HCT116 (cell line): ENCODE results near the gene DLX3. TPM values are rescaled to one million over a fixed set of nuclear protein-coding genes. Genes with fewer than 3 reads are reported as not detected.

Experiments
- ATAC-seq: fragments of 200-7000 bp; cut with Tn5 transposase; 2 replicates; pipeline ENCODE4 v1.9.1; 2020; ENCODE audit warnings: mild to moderate bottlenecking, moderate library complexity
- BruUV-seq: library from RNA; stranded (reverse); fragments of 400-500 nt; replicated peaks from 2 replicates; lab custom pipeline; 2021; lab: Mats Ljungman, UMichigan
- CTCF ChIA-PET: fragments of 300-600 bp; sonication (Branson Sonifier 250); formaldehyde crosslinking; loops from one replicate; lab custom pipeline; 2021; ENCODE audit warnings: antibody characterized with exemption; lab: Charles Lee
- POLR2A ChIA-PET: fragments of 300-600, 350-600 bp; sonication (Branson Sonifier 250); formaldehyde crosslinking; loops from one replicate; lab custom pipeline; 2021; ENCODE audit warnings: antibody characterized with exemption; lab: Charles Lee
- RAD21 ChIA-PET, 2 experiments: fragments of 300-600 bp; sonication (Branson Sonifier 250); formaldehyde crosslinking; loops; one replicate each; lab custom pipeline; 2023; ENCODE audit warnings: low total read pairs in 2 of 2; ENCODE audit not compliant: uncharacterized antibody in 2 of 2, unreplicated experiment in 2 of 2, low non-redundant PET in 1 of 2; lab: Charles Lee
- DNase-seq: peaks from one replicate; pipeline ENCODE4 v3.0.0-alpha.2; 2010; ENCODE audit warnings: low read depth, low spot score
- H2AFZ ChIP-seq: fragments of 200-600 bp; shearing (Covaris generic), sonication (generic); 2 replicates; pipeline ENCODE4 v1.6.1; 2017; ENCODE audit warnings: low read depth, mixed run types, mixed read lengths, antibody characterized with exemption, low read length; ENCODE audit not compliant: poor library complexity, severe bottlenecking
- H3K27ac ChIP-seq: 2 replicates; pipeline ENCODE4 v1.5.1; 2012; ENCODE audit warnings: low read depth, low read length
- H3K27me3 ChIP-seq: fragments of 200-600 bp; sonication (generic); 2 replicates; pipeline ENCODE4 v1.6.1; 2016; ENCODE audit warnings: mixed run types, low read length, mixed read lengths; ENCODE audit not compliant: insufficient read depth
- H3K36me3 ChIP-seq, 2 experiments: fragments of 200-500 bp in 1 of 2; fragments of 200-600 bp in 1 of 2; sonication (Bioruptor generic) in 1 of 2; sonication (generic) in 1 of 2; 2 replicates each; pipeline versions ENCODE4 v1.5.1 to v1.6.1; 2014 to 2016; ENCODE audit warnings: low read length in 2 of 2, inconsistent platforms in 1 of 2, mixed read lengths in 1 of 2, mixed run types in 1 of 2; ENCODE audit not compliant: insufficient read depth in 2 of 2, control insufficient read depth in 1 of 2
- H3K4me1 ChIP-seq, 2 experiments: fragments of 200-600 bp in 1 of 2; sonication (generic) in 1 of 2; 2 replicates each; pipeline versions ENCODE4 v1.5.1 to v1.6.1; 2012 to 2017; ENCODE audit warnings: low read length in 2 of 2, inconsistent platforms in 1 of 2, mild to moderate bottlenecking in 1 of 2, mixed read lengths in 1 of 2, mixed run types in 1 of 2, moderate library complexity in 1 of 2; ENCODE audit not compliant: insufficient read depth in 2 of 2, control insufficient read depth in 1 of 2
- H3K4me2 ChIP-seq: fragments of 200-600 bp; sonication (generic); 2 replicates; pipeline ENCODE4 v1.6.1; 2017; ENCODE audit warnings: mixed run types, low read length, mixed read lengths
- H3K4me3 ChIP-seq, 2 experiments: fragments of 200-600 bp in 1 of 2; sonication (generic) in 1 of 2; replicated peaks in 1 of 2; 2 replicates each; pipeline ENCODE4 v1.5.1; 2011 to 2016; ENCODE audit warnings: low read length in 2 of 2, control low read depth in 1 of 2, low read depth in 1 of 2, mild to moderate bottlenecking in 1 of 2, mixed read lengths in 1 of 2, mixed run types in 1 of 2
- H3K79me2 ChIP-seq: fragments of 200-600 bp; sonication (generic); 2 replicates; pipeline ENCODE4 v1.6.1; 2017; ENCODE audit warnings: mild to moderate bottlenecking, mixed run types, low read length, moderate library complexity, mixed read lengths; ENCODE audit not compliant: insufficient read depth
- H3K9ac ChIP-seq: fragments of 200-600 bp; sonication (generic); 2 replicates; pipeline ENCODE4 v1.6.1; 2016; ENCODE audit warnings: low read length, mixed read lengths
- H3K9me2 ChIP-seq: fragments of 200-600 bp; sonication (generic), shearing (Covaris generic); 2 replicates; pipeline ENCODE4 v1.6.1; 2017; ENCODE audit warnings: mixed run types, mild to moderate bottlenecking, moderate library complexity; ENCODE audit not compliant: insufficient read depth
- H3K9me3 ChIP-seq, 2 experiments: fragments of 200-500 bp in 1 of 2; fragments of 200-600 bp in 1 of 2; sonication (Bioruptor generic) in 1 of 2; sonication (generic) in 1 of 2; 2 replicates each; pipeline ENCODE4 v1.6.1; 2014 to 2017; ENCODE audit warnings: low read length in 2 of 2, mixed read lengths in 2 of 2, inconsistent platforms in 1 of 2, low read depth in 1 of 2, mild to moderate bottlenecking in 1 of 2, mixed run types in 1 of 2, moderate library complexity in 1 of 2; ENCODE audit not compliant: control insufficient read depth in 1 of 2, insufficient read depth in 1 of 2
- H4K20me1 ChIP-seq: fragments of 200-600 bp; sonication (generic), shearing (Covaris generic); 2 replicates; pipeline ENCODE4 v1.6.1; 2017; ENCODE audit warnings: mixed run types, mild to moderate bottlenecking, moderate library complexity; ENCODE audit not compliant: insufficient read depth
- CBX3 ChIP-seq: IDR thresholded peaks from 2 replicates; pipeline ENCODE4 v1.6.1; 2012; ENCODE audit warnings: low read depth
- CEBPB ChIP-seq: IDR thresholded peaks from 2 replicates; pipeline ENCODE4 v1.6.1; 2012; ENCODE audit warnings: low read depth
- CTCF ChIP-seq, 3 experiments: fragments of 200-600 bp in 1 of 3; sonication (generic) in 1 of 3; IDR thresholded peaks in 2 of 3; conservative IDR thresholded peaks in 1 of 3; 2 replicates each; pipeline ENCODE4 v1.5.1; 2012 to 2017; ENCODE audit warnings: low read depth in 2 of 3, low read length in 2 of 3, antibody characterized with exemption in 1 of 3, borderline replicate concordance in 1 of 3, control low read depth in 1 of 3, mild to moderate bottlenecking in 1 of 3, mixed read lengths in 1 of 3, mixed run types in 1 of 3, moderate library complexity in 1 of 3; ENCODE audit not compliant: insufficient read depth in 1 of 3
- EGR1 ChIP-seq: IDR thresholded peaks from 2 replicates; pipeline ENCODE4 v1.6.1; 2012; ENCODE audit warnings: low read depth
- EZH2phosphoT487 ChIP-seq: fragments of 200-600 bp; IDR thresholded peaks from 2 replicates; pipeline ENCODE4 v1.6.1; 2018; ENCODE audit warnings: antibody characterized with exemption, borderline replicate concordance
- FOSL1 ChIP-seq: IDR thresholded peaks from 2 replicates; pipeline ENCODE4 v1.6.1; 2012; ENCODE audit warnings: low read depth
- JUND ChIP-seq: IDR thresholded peaks from 2 replicates; pipeline ENCODE4 v1.6.1; 2012
- POLR2A ChIP-seq: IDR thresholded peaks from 2 replicates; pipeline ENCODE4 v1.7.0; 2011; ENCODE audit warnings: borderline replicate concordance; ENCODE audit not compliant: insufficient read depth, insufficient read length; ENCODE audit errors: extremely low read depth
- POLR2AphosphoS5 ChIP-seq: IDR thresholded peaks from 2 replicates; pipeline ENCODE4 v1.6.1; 2011; ENCODE audit warnings: mild to moderate bottlenecking, low read depth, low read length, moderate library complexity
- RAD21 ChIP-seq: IDR thresholded peaks from 2 replicates; pipeline ENCODE4 v1.6.1; 2012; ENCODE audit warnings: low read depth, mild to moderate bottlenecking
- SP1 ChIP-seq: IDR thresholded peaks from 2 replicates; pipeline ENCODE4 v1.6.1; 2012; ENCODE audit warnings: low read depth
- SRF ChIP-seq: IDR thresholded peaks from 2 replicates; pipeline ENCODE4 v1.6.1; 2012; ENCODE audit warnings: low read depth
- TCF7L2 ChIP-seq: IDR thresholded peaks from 2 replicates; pipeline ENCODE4 v1.7.0; 2011; ENCODE audit warnings: borderline replicate concordance, inconsistent platforms; ENCODE audit not compliant: insufficient read depth, insufficient read length; ENCODE audit errors: extremely low read depth
- YY1 ChIP-seq: IDR thresholded peaks from 2 replicates; pipeline ENCODE4 v1.6.1; 2011; ENCODE audit warnings: low read length, low read depth, moderate library complexity, mild to moderate bottlenecking; ENCODE audit not compliant: insufficient replicate concordance; ENCODE audit errors: extremely low read depth
- ZBTB33 ChIP-seq: IDR thresholded peaks from 2 replicates; pipeline ENCODE4 v1.6.1; 2011; ENCODE audit warnings: mild to moderate bottlenecking, low read length, moderate library complexity; ENCODE audit not compliant: insufficient replicate concordance; ENCODE audit errors: extremely low read depth
- ZNF274 ChIP-seq: fragments of 200-500 bp; sonication (Bioruptor generic); IDR thresholded peaks from 2 replicates; pipeline ENCODE4 v1.6.1; 2014; ENCODE audit warnings: mild to moderate bottlenecking, low read depth, low read length, inconsistent platforms
- intact Hi-C: fragments of 100-400 bp; cut with micrococcal nuclease; formaldehyde crosslinking; loops from 2 replicates; pipeline ENCODE4 v1.10.0; 2022
- total RNA-seq: library from RNA; stranded (reverse); gene quantifications from one replicate; pipeline ENCODE4 v1.2.1, GENCODE V29; 2021; ENCODE audit not compliant: unreplicated experiment

Gene DLX3
- total RNA-seq, 1 experiment from 2014 or later, result not detected

GRCh38 chr17:49971199-49971847 lies 23.7 kb downstream of the DLX3 start:
- POLR2A ChIA-PET, result no interaction called here
- CTCF ChIA-PET, result no interaction called here

More at GRCh38 chr17:49971199-49971847, 23.7 kb downstream of the DLX3 start:
- Histone ChIP-seq H3K27me3 (peaks cover 15% of the 10 kb centered on the region; the same call in 1 of the 2 replicates), H3K79me2 (no peaks in the 10 kb centered on the region), H3K9me2 (no peaks in the 10 kb centered on the region), H2AFZ (no peak overlapping the region), H3K36me3 (no peaks in the 10 kb centered on the region), H3K4me2 (no peak overlapping the region), H3K27ac (no peak overlapping the region), H3K9me3 (no peaks in the 10 kb centered on the region), H4K20me1 (no peaks in the 10 kb centered on the region), H3K4me3 (no peak overlapping the region), H3K4me1 (peaks cover 13 to 37% of the 10 kb centered on the region in 2 experiments; a peak in 3 of 4 replicates), H3K9ac (no peak overlapping the region)
- no TSS peak for BruUV-seq
- ATAC-seq, result no peak
- no peak for DNase-seq
- TF ChIP-seq CTCF (IDR thresholded peaks at IDR 0.05 in 2 of 3, conservative IDR thresholded peaks at IDR 0.05 in 1 of 3; ENCODE audit: borderline replicate concordance in 1 of 3, insufficient read depth in 1 of 3, low read depth in 2 of 3, low read length in 2 of 3), result no peak
- no peak for TF ChIP-seq CBX3
- TF ChIP-seq SP1, result no peak
- TF ChIP-seq JUND, result no peak
- no peak for TF ChIP-seq YY1
- TF ChIP-seq EZH2phosphoT487, result no peak
- TF ChIP-seq RAD21, result no peak
- TF ChIP-seq CEBPB, result no peak
- TF ChIP-seq TCF7L2, result no peak
- no peak for TF ChIP-seq POLR2AphosphoS5
- TF ChIP-seq POLR2A, result no peak
- TF ChIP-seq FOSL1, result no peak
- no peak for TF ChIP-seq ZBTB33
- TF ChIP-seq SRF, result no peak
- no peak for TF ChIP-seq EGR1
- TF ChIP-seq ZNF274, result no peak
- intact Hi-C loops, result no loop called here
- RAD21 ChIA-PET, result no interaction called here
